Esophagus muscularis mucosa (tissue), 4 donors: Measurements from ENCODE around the gene CELF5.

Experiments used
- EP300 ChIP-seq: sonication (generic); formaldehyde crosslinking; IDR thresholded peaks from one replicate; pipeline ENCODE4 v1.6.1; 2017; ENCODE audit warnings: antibody characterized with exemption
- POLR2A ChIP-seq: fragments of 450-650 bp; IDR thresholded peaks from one replicate; pipeline ENCODE4 v1.6.1; 2017; ENCODE audit warnings: antibody characterized with exemption, moderate library complexity, mild to moderate bottlenecking, low read depth
- POLR2AphosphoS5 ChIP-seq, 2 donors: sonication (generic); formaldehyde crosslinking; IDR thresholded peaks; one replicate each; pipeline ENCODE4 v1.6.1; 2017; ENCODE audit warnings: antibody characterized with exemption in 2 of 2
- TF ChIP-seq, protein P1 (sequence below), 3 experiments: fragments of 200-600 bp in 2 of 3; fragments of 450-650 bp in 1 of 3; sonication (generic) in 2 of 3; IDR thresholded peaks; one replicate each; pipeline ENCODE4 v1.5.1; 2017 to 2019; ENCODE audit warnings: antibody characterized with exemption in 3 of 3, mild to moderate bottlenecking in 2 of 3, moderate library complexity in 1 of 3

DNA sequence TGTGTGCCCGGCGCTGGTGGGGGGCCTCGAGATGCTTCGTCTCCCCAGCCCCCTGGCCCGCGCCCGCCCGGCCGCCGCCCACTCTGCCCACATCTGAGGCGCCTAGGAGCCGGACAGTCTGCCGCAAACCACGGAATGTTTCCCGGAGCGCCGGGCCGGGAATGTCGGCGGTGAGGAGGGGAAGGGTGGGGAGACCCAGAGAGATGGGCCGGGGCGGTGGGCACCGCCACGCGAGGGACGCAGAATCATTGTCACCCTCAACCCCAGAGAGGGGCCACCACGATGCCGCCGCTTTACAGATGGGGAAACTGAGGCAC lies 95.9 kb downstream of the CELF5 start:
- TF ChIP-seq, protein P1, sequence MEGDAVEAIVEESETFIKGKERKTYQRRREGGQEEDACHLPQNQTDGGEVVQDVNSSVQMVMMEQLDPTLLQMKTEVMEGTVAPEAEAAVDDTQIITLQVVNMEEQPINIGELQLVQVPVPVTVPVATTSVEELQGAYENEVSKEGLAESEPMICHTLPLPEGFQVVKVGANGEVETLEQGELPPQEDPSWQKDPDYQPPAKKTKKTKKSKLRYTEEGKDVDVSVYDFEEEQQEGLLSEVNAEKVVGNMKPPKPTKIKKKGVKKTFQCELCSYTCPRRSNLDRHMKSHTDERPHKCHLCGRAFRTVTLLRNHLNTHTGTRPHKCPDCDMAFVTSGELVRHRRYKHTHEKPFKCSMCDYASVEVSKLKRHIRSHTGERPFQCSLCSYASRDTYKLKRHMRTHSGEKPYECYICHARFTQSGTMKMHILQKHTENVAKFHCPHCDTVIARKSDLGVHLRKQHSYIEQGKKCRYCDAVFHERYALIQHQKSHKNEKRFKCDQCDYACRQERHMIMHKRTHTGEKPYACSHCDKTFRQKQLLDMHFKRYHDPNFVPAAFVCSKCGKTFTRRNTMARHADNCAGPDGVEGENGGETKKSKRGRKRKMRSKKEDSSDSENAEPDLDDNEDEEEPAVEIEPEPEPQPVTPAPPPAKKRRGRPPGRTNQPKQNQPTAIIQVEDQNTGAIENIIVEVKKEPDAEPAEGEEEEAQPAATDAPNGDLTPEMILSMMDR (IDR thresholded peaks at IDR 0.05), result no peak
- TF ChIP-seq POLR2A (no peak), POLR2AphosphoS5 (IDR thresholded peaks at IDR 0.05) (no peak), EP300 (no peak)
